Hepatocyte (in vitro differentiated cells): ENCODE data around the gene RCBTB1.

Experiments used
- CTCF ChIP-seq: fragments of 200-600 bp; sonication (generic); IDR thresholded peaks from 2 replicates; pipeline ENCODE4 v1.5.1; 2016; ENCODE audit warnings: antibody characterized with exemption, mild to moderate bottlenecking; ENCODE audit not compliant: poor library complexity
- EZH2 ChIP-seq: fragments of 200-600 bp; sonication (generic); IDR thresholded peaks from 2 replicates; pipeline ENCODE4 v1.6.1; 2016; ENCODE audit warnings: antibody characterized with exemption, mild to moderate bottlenecking, borderline replicate concordance
- EZH2phosphoT487 ChIP-seq: fragments of 200-600 bp; sonication (generic); IDR thresholded peaks from one replicate; pipeline ENCODE4 v1.6.1; 2018; ENCODE audit warnings: antibody characterized with exemption, mild to moderate bottlenecking, low read depth, moderate library complexity; ENCODE audit not compliant: unreplicated experiment, severe bottlenecking

- no peak for TF ChIP-seq CTCF
- TF ChIP-seq EZH2phosphoT487: no peak
- no peak for TF ChIP-seq EZH2
These were observed 52.8 kb downstream of the RCBTB1 start for GRCh38 chr13:49532593-49532992.
